K562 (cell line): Measurements from ENCODE around the gene KRTAP5-7. TPM values are rescaled to one million over a fixed set of nuclear protein-coding genes. Genes with fewer than 3 reads are reported as not detected.

Experiments
- ATAC-seq: fragments of 200-7000 bp; cut with Tn5 transposase; 3 replicates; pipeline ENCODE4 v1.9.1; 2020; ENCODE audit warnings: moderate library complexity
- BruUV-seq: library from RNA; stranded (reverse); fragments of 400-500 nt; replicated peaks from 2 replicates; lab custom pipeline; 2021; lab: Mats Ljungman, UMichigan
- CTCF ChIA-PET: fragments of 300-600 bp; formaldehyde crosslinking; extraction: SDS; loops from one replicate; lab custom pipeline; 2021; ENCODE audit warnings: low intra/inter-chr PET ratio; lab: Yijun Ruan, JAX
- POLR2A ChIA-PET: fragments of 300-600, 350-650 bp; sonication (Branson Sonifier 250); formaldehyde crosslinking; extraction: SDS; loops from one replicate; lab custom pipeline; 2021; ENCODE audit warnings: antibody characterized with exemption, inconsistent platforms; lab: Yijun Ruan, JAX
- DNase-seq, 4 experiments: peaks; one replicate each; pipeline versions ENCODE4 v3.0.0 to v3.0.0-alpha.2; 2011 to 2018; ENCODE audit warnings: low spot score in 3 of 4, mixed read lengths in 3 of 4; ENCODE audit errors: extremely low read depth in 1 of 4
- FAIRE-seq: peaks from 2 replicates; lab custom pipeline; 2011; peaks lifted over from hg19 to GRCh38; lab: Jason Lieb, UNC
- H2AFZ ChIP-seq: 2 replicates; pipeline ENCODE4 v1.6.0; 2011; ENCODE audit warnings: low read depth, low read length, control low read depth, inconsistent platforms
- H3K27ac ChIP-seq: fragments of 200-600 bp; 3 replicates; pipeline ENCODE4 v1.8.0; 2011; ENCODE audit warnings: low read depth, mild to moderate bottlenecking, control low read depth, inconsistent platforms, low read length, moderate library complexity, mixed read lengths; ENCODE audit errors: extremely low read depth
- H3K27me3 ChIP-seq, 2 experiments: fragments of 300-600 bp in 1 of 2; 2 replicates in 1 of 2; 3 replicates in 1 of 2; pipeline versions ENCODE4 v1.6.0 to v1.8.0; 2011; ENCODE audit warnings: inconsistent platforms in 2 of 2, low read length in 2 of 2, mild to moderate bottlenecking in 1 of 2, mixed read lengths in 1 of 2, moderate library complexity in 1 of 2; ENCODE audit not compliant: control insufficient read depth in 2 of 2, insufficient read depth in 2 of 2
- H3K36me3 ChIP-seq: fragments of 300-600 bp; 3 replicates; pipeline ENCODE4 v1.8.0; 2011; ENCODE audit warnings: mild to moderate bottlenecking, low read length, inconsistent platforms; ENCODE audit not compliant: control insufficient read depth, insufficient read depth
- H3K4me1 ChIP-seq, 2 experiments: fragments of 200-600 bp in 1 of 2; replicated peaks in 1 of 2; 2 replicates in 1 of 2; 3 replicates in 1 of 2; pipeline versions ENCODE4 v1.5.1 to v1.8.0; 2011; ENCODE audit warnings: inconsistent platforms in 2 of 2, low read length in 2 of 2, mild to moderate bottlenecking in 1 of 2, mixed read lengths in 1 of 2, moderate library complexity in 1 of 2; ENCODE audit not compliant: control insufficient read depth in 2 of 2, insufficient read depth in 2 of 2
- H3K4me2 ChIP-seq: 2 replicates; pipeline ENCODE4 v1.6.1; 2011; ENCODE audit warnings: low read length, control low read depth, inconsistent platforms, mixed read lengths; ENCODE audit not compliant: insufficient read depth
- H3K4me3 ChIP-seq: fragments of 200-600 bp; sonication (generic), shearing (Covaris generic); 2 replicates; pipeline ENCODE4 v1.5.1; 2016; ENCODE audit warnings: control low read depth, inconsistent platforms
- H3K79me2 ChIP-seq: fragments of 200-600 bp; 3 replicates; pipeline ENCODE4 v1.8.0; 2011; ENCODE audit warnings: low read length, inconsistent platforms; ENCODE audit not compliant: control insufficient read depth, insufficient read depth
- H3K9ac ChIP-seq, 2 experiments: 2 replicates each; pipeline versions ENCODE4 v1.6.0 to v1.6.1; 2011; ENCODE audit warnings: low read depth in 2 of 2, low read length in 2 of 2, control low read depth in 1 of 2, inconsistent platforms in 1 of 2, mild to moderate bottlenecking in 1 of 2, mixed read lengths in 1 of 2; ENCODE audit not compliant: insufficient read depth in 1 of 2
- H3K9me1 ChIP-seq: one replicate; pipeline ENCODE4 v1.6.0; 2011; ENCODE audit warnings: inconsistent platforms, mild to moderate bottlenecking, low read length, moderate library complexity; ENCODE audit not compliant: control insufficient read depth, insufficient read depth
- H3K9me3 ChIP-seq: replicated peaks from 2 replicates; pipeline ENCODE4 v1.5.1; 2011; ENCODE audit warnings: low read depth, low read length, inconsistent platforms; ENCODE audit not compliant: control insufficient read depth, insufficient read depth
- H4K20me1 ChIP-seq: replicated peaks from 2 replicates; pipeline ENCODE4 v1.6.1; 2011; ENCODE audit warnings: low read length, inconsistent platforms, mixed read lengths; ENCODE audit not compliant: control insufficient read depth, insufficient read depth
- ARHGAP35 ChIP-seq: fragments of 450-650 bp; IDR thresholded peaks from 2 replicates; pipeline ENCODE4 v1.6.1; 2018; ENCODE audit not compliant: partially characterized antibody
- ARID1B ChIP-seq: fragments of 450-650 bp; IDR thresholded peaks from 2 replicates; pipeline ENCODE4 v1.6.1; 2016; ENCODE audit warnings: antibody characterized with exemption, mild to moderate bottlenecking, inconsistent platforms
- CBX1 ChIP-seq: sonication (generic); IDR thresholded peaks from 2 replicates; pipeline ENCODE4 v1.6.1; 2016; ENCODE audit warnings: antibody characterized with exemption, low read depth, mild to moderate bottlenecking
- LCOR ChIP-seq: sonication (generic); formaldehyde crosslinking; IDR thresholded peaks from 2 replicates; pipeline ENCODE4 v1.8.0; 2022; ENCODE audit warnings: mild to moderate bottlenecking, missing genetic modification reagents
- NR4A1 ChIP-seq, 2 experiments: fragments of 250-450 bp in 1 of 2; fragments of 450-650 bp in 1 of 2; sonication (Bioruptor Pico) in 1 of 2; IDR thresholded peaks; 2 replicates each; pipeline versions ENCODE4 v1.4.0 to v1.6.1; 2016 to 2020; ENCODE audit warnings: mild to moderate bottlenecking in 2 of 2, missing compliant biosample characterization in 1 of 2, missing genetic modification characterization in 1 of 2, moderate library complexity in 1 of 2
- SLC30A9 ChIP-seq: fragments of 250-450 bp; sonication (Bioruptor Pico); IDR thresholded peaks from 2 replicates; pipeline ENCODE4 v1.8.0; 2022; ENCODE audit warnings: mild to moderate bottlenecking, moderate library complexity
- SOX6 ChIP-seq: fragments of 450-650 bp; IDR thresholded peaks from 2 replicates; pipeline ENCODE4 v1.6.1; 2014; ENCODE audit warnings: mild to moderate bottlenecking
- SP1 ChIP-seq: sonication (generic); formaldehyde crosslinking; IDR thresholded peaks from 2 replicates; pipeline ENCODE4 v1.8.1; 2022; ENCODE audit warnings: mild to moderate bottlenecking, missing genetic modification reagents
- STAT5B ChIP-seq: fragments of 250-450 bp; sonication (Bioruptor Pico); IDR thresholded peaks from 2 replicates; pipeline ENCODE4 v1.8.0; 2021; ENCODE audit warnings: mild to moderate bottlenecking, inconsistent platforms
- XRCC4 ChIP-seq: IDR thresholded peaks from one replicate; pipeline ENCODE4 v1.6.1; 2011; ENCODE audit not compliant: insufficient read depth, insufficient read length; ENCODE audit errors: extremely low read depth
- ZMIZ1 ChIP-seq, 2 experiments: fragments of 150-350 bp in 1 of 2; IDR thresholded peaks; 2 replicates each; pipeline ENCODE4 v1.6.1; 2012 to 2016; ENCODE audit warnings: low read depth in 2 of 2, low read length in 2 of 2, mild to moderate bottlenecking in 1 of 2, moderate library complexity in 1 of 2
- ZNF311 ChIP-seq: fragments of 250-450 bp; sonication (Bioruptor Pico); IDR thresholded peaks from 2 replicates; pipeline ENCODE4 v1.4.0; 2020; ENCODE audit warnings: mild to moderate bottlenecking, moderate library complexity
- ZNF395 ChIP-seq: fragments of 200-800 bp; sonication (Bioruptor generic); IDR thresholded peaks from 2 replicates; pipeline ENCODE4 v1.6.1; 2017; ENCODE audit warnings: missing genetic modification characterization, missing compliant biosample characterization
- WGBS: fragments of 100-300 bp; shearing (Covaris generic); methylation state at CpG from one replicate; pipeline ENCODE4 v1.1.6; 2016; ENCODE audit warnings: low coverage, mixed read lengths; ENCODE audit not compliant: insufficient coverage; ENCODE audit errors: missing lambda C conversion rate; 5-methylcytosine and 5-hydroxymethylcytosine counted together
- in situ Hi-C: fragments of 300-500 bp; cut with MboI; formaldehyde crosslinking; loops from 4 replicates; pipeline ENCODE4 v1.15.0; 2018; ENCODE audit warnings: inconsistent platforms, mixed read lengths
- intact Hi-C: fragments of 100-400 bp; cut with micrococcal nuclease; formaldehyde crosslinking; loops from 2 replicates; pipeline ENCODE4 v1.14.2; 2022
- polyA plus RNA-seq, 8 experiments: library from polyadenylated mRNA; depleted of rRNA in 4 of 8; stranded (reverse) in 5 of 8; unstranded in 3 of 8; fragments of >200 nt; fragmentation: Nextera tagmentation in 2 of 8; fragmentation: Illumina TruSeq in 1 of 8; extraction: Ambion mirVana in 2 of 8; extraction: Trizol in 1 of 8; gene quantifications; 2 replicates each; pipeline versions ENCODE4 v1.2.1 to v1.2.3, GENCODE V29; 2011 to 2014; ENCODE audit warnings: inconsistent platforms in 1 of 8, missing spikeins in 1 of 8
- total RNA-seq, 7 experiments: library from RNA; depleted of rRNA in 6 of 7; stranded (reverse); fragments of >200 nt in 6 of 7; fragmentation: Illumina TruSeq in 2 of 7; extraction: Trizol in 2 of 7; gene quantifications; 2 replicates each; pipeline versions ENCODE4 v1.2.1 to v1.2.3, GENCODE V29; 2011 to 2021; ENCODE audit warnings: low replicate concordance in 1 of 7

KRTAP5-7 gene
- total and polyA plus RNA-seq, 9 of the 15 experiments (the other 6 are each of a cell fraction or from before 2014, with no cell fraction given) = not detected

- H4K20me1 ChIP-seq = no peaks in the 10 kb centered on the region
- H3K4me3 ChIP-seq = no peak overlapping the region
- intact Hi-C loops = no loop called here
- in situ Hi-C loops = no loop called here
- no TSS peak for BruUV-seq
- no peaks in the 10 kb centered on the region for H3K36me3 ChIP-seq
- H2AFZ ChIP-seq = no peak overlapping the region
- FAIRE-seq (no peak), ATAC-seq (no peak), DNase-seq (no peak)
- H3K27ac ChIP-seq = no peak overlapping the region
- ChIA-PET CTCF (no interaction called here), POLR2A (no interaction called here)
- H3K9ac ChIP-seq = no peak overlapping the region
- peaks cover 0 to 11% of the 10 kb centered on the region in 2 experiments; a peak in 1 of 5 replicates for H3K4me1 ChIP-seq
- H3K9me1 ChIP-seq = no peaks in the 10 kb centered on the region
- TF ChIP-seq CBX1 (no peak), SP1 (CRISPR knock-in tag) (no peak), ZNF395 (no peak), ARHGAP35 (no peak), NR4A1 (CRISPR knock-in tag; IDR thresholded peaks at IDR 0.05) (no peak), NR4A1 (tag; IDR thresholded peaks at IDR 0.05) (no peak), SOX6 (no peak), ZMIZ1 (IDR thresholded peaks at IDR 0.05; ENCODE audit: low read depth in 2 of 2, low read length in 2 of 2) (no peak), LCOR (no peak), ARID1B (no peak), STAT5B (CRISPR knock-in tag) (no peak), XRCC4 (no peak), SLC30A9 (CRISPR knock-in tag) (no peak), ZNF311 (CRISPR knock-in tag) (no peak)
- 12% methylated on average over 10 of the region's 10 CpGs for WGBS
- no peaks in the 10 kb centered on the region for H3K79me2 ChIP-seq
- no peak overlapping the region for H3K4me2 ChIP-seq
- H3K9me3 ChIP-seq = no peaks in the 10 kb centered on the region
- peaks cover 4 to 18% of the 10 kb centered on the region in 2 experiments; a peak in 3 of 5 replicates for H3K27me3 ChIP-seq
Observed at GRCh38 chr11:71519546-71519945, 7.5 kb upstream of the KRTAP5-7 start.
